ENCODE results near the gene FBN1.

GRCh38 chr15:48394970-48395369 lies 250.5 kb downstream of the FBN1 start:
- TF ChIP-seq GTF2F1 (IDR thresholded peaks at IDR 0.05; ENCODE audit: low read length), result no peak
- no peak for TF ChIP-seq CTCF (CRISPR knock-in tag; IDR thresholded peaks at IDR 0.05)
- TF ChIP-seq ZNF354B (CRISPR knock-in tag; IDR thresholded peaks at IDR 0.05), result no peak
- no peak for TF ChIP-seq MLLT10 (CRISPR knock-in tag; IDR thresholded peaks at IDR 0.05)
- no peak for TF ChIP-seq JDP2 (CRISPR knock-in tag; IDR thresholded peaks at IDR 0.05; ENCODE audit: borderline replicate concordance)
- TF ChIP-seq ZNF24 (IDR thresholded peaks at IDR 0.05), result no peak
- TF ChIP-seq CREB1 (IDR thresholded peaks at IDR 0.05), result no peak
- no peak for TF ChIP-seq CREB1 (CRISPR knock-in tag; IDR thresholded peaks at IDR 0.05)
- TF ChIP-seq XRCC5 (optimal IDR thresholded peaks at IDR 0.05; ENCODE audit: low read length), result no peak
- no peak for TF ChIP-seq ZFP36 (IDR thresholded peaks at IDR 0.05; ENCODE audit: borderline replicate concordance, low read depth, low read length, partially characterized antibody)
- no peak for TF ChIP-seq IRF9 (CRISPR knock-in tag; IDR thresholded peaks at IDR 0.05; ENCODE audit: borderline replicate concordance)
- no peak for TF ChIP-seq NFRKB (IDR thresholded peaks at IDR 0.05)
- no peak for TF ChIP-seq TFDP2 (CRISPR knock-in tag; IDR thresholded peaks at IDR 0.05)
- TF ChIP-seq ZNF574 (CRISPR knock-in tag; IDR thresholded peaks at IDR 0.05), result no peak
- TF ChIP-seq FOXK1 (CRISPR knock-in tag; IDR thresholded peaks at IDR 0.05; ENCODE audit: borderline replicate concordance, low read depth), result no peak
